Subcutaneous abdominal adipose tissue (tissue), 5 donors: ENCODE measurements around the gene ODC1.

Experiments used
- H3K27ac ChIP-seq: one replicate; pipeline ENCODE4 v1.7.0; 2013; ENCODE audit warnings: low read depth, mild to moderate bottlenecking, inconsistent platforms, low read length, moderate library complexity
- H3K27me3 ChIP-seq, 5 donors: one replicate each; pipeline ENCODE4 v1.7.0; 2013; ENCODE audit warnings: low read length in 5 of 5, inconsistent platforms in 1 of 5; ENCODE audit not compliant: control insufficient read depth in 5 of 5, insufficient read depth in 4 of 5
- H3K36me3 ChIP-seq, 5 donors: one replicate each; pipeline ENCODE4 v1.7.0; 2013; ENCODE audit warnings: low read length in 5 of 5; ENCODE audit not compliant: control insufficient read depth in 5 of 5, insufficient read depth in 5 of 5
- H3K4me1 ChIP-seq, 5 donors: one replicate each; pipeline ENCODE4 v1.7.0; 2013; ENCODE audit warnings: low read length in 5 of 5, mild to moderate bottlenecking in 3 of 5, moderate library complexity in 1 of 5; ENCODE audit not compliant: control insufficient read depth in 5 of 5, insufficient read depth in 5 of 5
- H3K4me3 ChIP-seq, 5 donors: one replicate each; pipeline ENCODE4 v1.7.0; 2013; ENCODE audit warnings: low read length in 5 of 5, low read depth in 1 of 5
- H3K9ac ChIP-seq, 5 donors: one replicate each; pipeline ENCODE4 v1.7.0; 2013; ENCODE audit warnings: low read length in 5 of 5, mild to moderate bottlenecking in 4 of 5, moderate library complexity in 3 of 5
- H3K9me3 ChIP-seq, 5 donors: one replicate each; pipeline ENCODE4 v1.7.0; 2013; ENCODE audit warnings: low read length in 5 of 5; ENCODE audit not compliant: control insufficient read depth in 5 of 5
- donor health status: healthy.
- donor health status: healthy.
- donor health status: healthy.
- donor health status: healthy.
- donor health status: healthy.

ODC1 gene

DNA sequence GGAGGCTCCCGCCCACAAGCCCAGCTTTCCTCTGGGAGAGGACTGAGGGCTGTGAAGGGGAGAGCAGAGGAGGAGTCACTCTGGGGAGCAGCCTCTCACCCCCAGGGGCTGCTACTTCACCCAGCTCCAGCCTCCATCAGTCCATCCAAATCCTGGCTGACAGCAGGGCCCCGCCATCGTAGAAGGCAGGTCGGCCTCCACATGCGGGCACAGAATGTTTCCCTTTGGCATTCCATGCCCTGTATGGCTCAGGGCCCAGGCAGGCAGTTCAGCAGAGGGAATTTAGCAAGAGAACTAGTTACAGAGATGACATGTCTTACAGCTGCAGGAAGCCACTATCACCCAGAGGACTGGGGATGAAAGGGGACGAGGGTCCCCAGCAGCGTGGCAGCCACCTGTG is 6.4 kb upstream of the ODC1 start:
- Histone ChIP-seq H3K9me3 (no peaks in the 10 kb centered on the region), H3K27ac (no peak overlapping the region), H3K4me1 (peaks cover 0 to 23% (median 21%) of the 10 kb centered on the region in 5 donors), H3K27me3 (no peaks in the 10 kb centered on the region), H3K9ac (no peak overlapping the region), H3K36me3 (no peaks in the 10 kb centered on the region), H3K4me3 (no peak overlapping the region)

DNA sequence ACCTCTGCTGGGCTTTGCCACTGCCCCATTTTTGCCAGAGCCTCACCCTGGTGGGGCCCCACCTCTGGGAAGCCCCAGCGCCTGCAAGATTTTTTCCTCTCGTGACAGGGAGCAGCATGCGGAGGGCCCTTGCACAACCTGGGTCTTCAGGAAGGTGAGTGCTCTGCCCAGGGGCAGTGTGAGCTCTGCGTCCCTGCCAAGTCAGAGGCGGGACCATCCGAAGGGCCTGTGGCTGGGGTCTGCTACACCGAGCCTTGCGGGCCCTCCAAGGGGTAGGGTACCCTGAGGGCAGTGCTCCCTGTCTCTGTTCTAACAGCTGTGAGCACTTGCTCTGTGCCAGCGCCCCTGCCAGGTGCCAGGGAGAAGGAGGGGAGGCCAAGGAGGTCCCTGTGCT is 5.8 kb upstream of the ODC1 start:
- no peak overlapping the region for H3K27ac ChIP-seq
- H3K9ac ChIP-seq = no peak overlapping the region
- H3K4me1 ChIP-seq = peaks cover 0 to 29% (median 27%) of the 10 kb centered on the region in 5 donors

DNA sequence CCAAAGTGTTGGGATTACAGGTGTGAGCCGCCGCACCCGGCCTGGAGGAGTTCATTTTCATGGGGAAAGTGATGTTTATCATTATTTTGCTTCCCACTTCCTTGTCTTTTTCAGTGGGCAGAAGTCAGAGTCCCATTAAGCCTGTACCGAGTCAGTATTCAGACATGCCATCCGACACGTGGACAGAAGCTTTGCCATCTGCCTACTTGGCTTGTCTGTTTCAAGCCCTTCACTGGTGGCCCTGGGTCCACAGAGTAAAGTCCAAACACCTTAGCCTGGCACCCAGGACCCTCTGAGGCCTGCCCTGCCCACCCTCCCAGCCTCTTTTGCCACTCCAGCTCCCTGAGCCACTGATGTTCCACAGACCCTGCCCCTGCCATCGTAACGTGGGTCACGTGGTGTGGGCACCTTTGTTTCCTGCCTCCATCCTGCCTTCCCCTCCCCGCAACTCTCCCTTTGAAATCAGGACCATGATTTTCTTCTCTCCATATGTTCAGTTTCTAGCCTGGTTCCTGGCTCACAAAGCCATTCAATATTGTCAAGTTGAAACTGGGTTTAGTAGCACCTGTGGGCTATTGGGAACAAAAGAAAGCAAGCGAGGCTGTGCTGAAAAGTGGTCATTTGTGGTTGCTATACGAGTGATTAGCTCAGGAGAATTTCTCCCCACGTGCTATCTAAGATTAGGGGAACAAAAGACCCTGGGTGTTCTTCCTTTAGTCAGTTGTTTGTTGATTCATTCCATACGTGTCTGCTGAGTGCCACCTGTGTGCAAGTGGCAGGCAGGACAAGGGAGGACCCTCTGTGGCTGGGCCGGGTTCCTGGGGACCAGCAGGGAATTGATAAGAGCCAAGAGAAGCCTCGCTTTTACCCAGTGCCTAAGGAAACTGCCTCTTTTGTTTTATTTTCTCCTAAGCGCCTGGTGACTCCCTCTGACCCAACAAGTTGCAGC is 5.1 kb upstream of the ODC1 start:
- Histone ChIP-seq H3K4me3 (no peak overlapping the region), H3K27me3 (no peaks in the 10 kb centered on the region), H3K27ac (no peak overlapping the region)

More for the DNA sequence above, 5.8 kb upstream of the ODC1 start:
- no peak overlapping the region for H3K4me3 ChIP-seq
- no peaks in the 10 kb centered on the region for H3K9me3 ChIP-seq
- no peaks in the 10 kb centered on the region for H3K27me3 ChIP-seq
- no peaks in the 10 kb centered on the region for H3K36me3 ChIP-seq

DNA sequence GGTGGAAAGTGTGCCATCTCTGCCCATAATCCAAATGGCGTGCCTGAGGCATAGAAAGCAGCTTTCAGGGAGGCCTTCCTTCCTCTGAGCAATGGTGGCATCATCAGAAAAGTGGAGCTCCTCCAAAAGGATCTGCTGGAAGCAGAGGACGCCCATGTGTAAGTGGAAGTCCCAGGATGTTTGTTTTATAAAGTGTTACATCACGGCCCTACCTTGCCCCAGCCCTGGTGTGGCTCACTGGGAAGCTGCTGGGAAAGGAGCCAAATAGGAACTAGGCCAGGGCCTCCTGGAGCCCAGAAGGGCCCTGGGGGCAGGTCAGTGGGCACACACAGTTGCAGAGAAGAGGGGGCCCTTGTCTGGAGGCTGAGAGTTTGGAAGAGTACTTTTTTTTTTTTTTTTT is 4.2 kb upstream of the ODC1 start:
- Histone ChIP-seq H3K4me1 (peaks cover 0 to 33% (median 28%) of the 10 kb centered on the region in 5 donors), H3K4me3 (no peak overlapping the region), H3K9ac (no peak overlapping the region), H3K9me3 (no peaks in the 10 kb centered on the region), H3K36me3 (no peaks in the 10 kb centered on the region), H3K27ac (no peak overlapping the region), H3K27me3 (no peaks in the 10 kb centered on the region)

More for the DNA sequence above, 5.1 kb upstream of the ODC1 start:
- Histone ChIP-seq H3K36me3 (no peaks in the 10 kb centered on the region), H3K9ac (no peak overlapping the region), H3K9me3 (no peaks in the 10 kb centered on the region), H3K4me1 (peaks cover 0 to 32% (median 30%) of the 10 kb centered on the region in 5 donors)

DNA sequence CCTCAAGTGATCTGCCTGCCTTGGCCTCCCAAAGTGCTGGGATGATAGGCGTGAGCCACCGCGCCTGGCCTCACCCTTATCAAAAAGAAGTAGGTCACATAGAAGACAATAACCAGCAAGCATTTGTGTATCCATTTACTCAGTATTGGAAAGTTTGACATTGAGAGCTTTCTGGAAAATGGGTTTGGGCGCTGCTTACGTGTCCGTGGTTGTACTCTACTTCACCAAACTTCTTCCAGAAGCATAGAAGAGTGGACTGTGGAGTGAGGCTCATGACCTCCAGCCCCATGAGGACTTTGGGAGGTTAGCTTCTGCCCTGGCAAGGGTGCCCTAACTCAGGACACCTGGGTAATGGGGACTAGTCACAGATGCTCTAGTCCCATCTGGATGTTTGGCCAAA is 3.7 kb upstream of the ODC1 start:
- Histone ChIP-seq H3K27ac (no peak overlapping the region), H3K27me3 (no peaks in the 10 kb centered on the region), H3K9ac (no peak overlapping the region), H3K4me1 (peaks cover 0 to 38% (median 30%) of the 10 kb centered on the region in 5 donors), H3K4me3 (no peak overlapping the region), H3K36me3 (no peaks in the 10 kb centered on the region), H3K9me3 (no peaks in the 10 kb centered on the region)

DNA sequence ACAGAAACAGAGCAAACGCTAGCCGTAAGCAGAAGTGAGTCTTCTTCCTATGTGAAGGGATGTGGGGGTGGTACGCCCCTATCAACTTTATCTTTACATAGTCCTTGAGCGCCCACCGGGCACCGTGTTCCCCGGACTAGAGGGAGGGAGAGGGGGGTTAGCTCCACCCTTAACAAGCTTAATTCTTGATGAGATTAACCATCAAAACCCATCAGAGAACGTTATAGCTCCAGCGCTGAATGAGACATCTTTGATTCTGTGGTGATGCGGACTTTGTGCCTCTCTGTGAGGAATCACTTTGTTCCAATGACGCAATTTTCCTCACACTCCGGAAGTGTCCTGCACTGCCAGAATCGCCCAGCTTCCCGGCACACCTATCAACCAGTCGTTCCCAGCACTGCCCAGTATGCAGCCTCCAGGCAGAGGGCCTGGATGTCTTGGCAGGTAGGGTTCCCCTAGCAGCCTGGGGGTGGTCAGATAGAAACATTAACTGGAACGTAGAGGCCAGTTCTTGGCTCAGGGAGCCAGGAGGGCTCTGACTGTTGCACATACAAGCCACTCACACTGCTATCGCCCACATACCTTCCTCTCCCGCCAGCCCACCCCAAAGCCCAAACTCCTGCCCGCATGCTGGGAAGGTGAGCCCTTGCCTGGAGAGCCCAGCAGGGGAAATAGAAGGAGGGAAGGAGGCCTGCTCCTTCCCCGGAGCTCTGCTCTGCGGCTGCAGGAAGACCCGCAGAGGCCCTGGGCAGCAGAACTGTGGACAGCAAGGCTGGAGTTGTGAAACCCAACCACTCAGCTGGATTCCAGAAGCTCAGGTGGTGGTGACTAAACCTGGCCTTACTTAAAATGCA is 1.9 kb upstream of the ODC1 start:
- Histone ChIP-seq H3K4me1 (peaks cover 0 to 37% (median 30%) of the 10 kb centered on the region in 5 donors), H3K36me3 (no peaks in the 10 kb centered on the region), H3K27ac (no peak overlapping the region), H3K9ac (no peak overlapping the region), H3K9me3 (no peaks in the 10 kb centered on the region), H3K27me3 (no peaks in the 10 kb centered on the region), H3K4me3 (peak overlapping the region in 1 of 5 donors; percentile 13)

DNA sequence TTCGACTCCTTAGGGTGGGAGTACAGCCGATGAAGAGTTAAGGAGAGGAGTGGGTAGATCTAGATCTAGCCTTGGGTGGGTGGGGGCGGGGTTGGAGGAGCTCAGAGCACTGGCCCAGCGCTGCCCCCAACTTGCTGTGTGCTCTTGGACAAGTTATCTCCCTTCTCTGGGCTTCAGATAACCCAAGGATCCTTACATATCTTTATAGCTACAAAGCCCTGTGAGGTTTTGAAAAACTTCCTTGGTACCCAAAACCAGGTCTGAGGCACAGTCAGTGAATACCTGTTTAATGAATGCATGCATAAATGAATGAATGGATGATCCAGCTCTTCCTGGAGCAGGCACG is 1.3 kb upstream of the ODC1 start:
- peaks cover 0 to 32% (median 30%) of the 10 kb centered on the region in 5 donors for H3K4me1 ChIP-seq
- H3K4me3 ChIP-seq = peak overlapping the region in 4 of 5 donors; percentile 70 to 86 (median 72)
- H3K9me3 ChIP-seq = no peaks in the 10 kb centered on the region
- no peak overlapping the region for H3K27ac ChIP-seq
- peaks cover 0 to 4% (median 3%) of the 10 kb centered on the region in 5 donors for H3K36me3 ChIP-seq
- H3K9ac ChIP-seq = peak overlapping the region in 3 of 5 donors; percentile 53 to 89 (median 80)
- no peaks in the 10 kb centered on the region for H3K27me3 ChIP-seq

DNA sequence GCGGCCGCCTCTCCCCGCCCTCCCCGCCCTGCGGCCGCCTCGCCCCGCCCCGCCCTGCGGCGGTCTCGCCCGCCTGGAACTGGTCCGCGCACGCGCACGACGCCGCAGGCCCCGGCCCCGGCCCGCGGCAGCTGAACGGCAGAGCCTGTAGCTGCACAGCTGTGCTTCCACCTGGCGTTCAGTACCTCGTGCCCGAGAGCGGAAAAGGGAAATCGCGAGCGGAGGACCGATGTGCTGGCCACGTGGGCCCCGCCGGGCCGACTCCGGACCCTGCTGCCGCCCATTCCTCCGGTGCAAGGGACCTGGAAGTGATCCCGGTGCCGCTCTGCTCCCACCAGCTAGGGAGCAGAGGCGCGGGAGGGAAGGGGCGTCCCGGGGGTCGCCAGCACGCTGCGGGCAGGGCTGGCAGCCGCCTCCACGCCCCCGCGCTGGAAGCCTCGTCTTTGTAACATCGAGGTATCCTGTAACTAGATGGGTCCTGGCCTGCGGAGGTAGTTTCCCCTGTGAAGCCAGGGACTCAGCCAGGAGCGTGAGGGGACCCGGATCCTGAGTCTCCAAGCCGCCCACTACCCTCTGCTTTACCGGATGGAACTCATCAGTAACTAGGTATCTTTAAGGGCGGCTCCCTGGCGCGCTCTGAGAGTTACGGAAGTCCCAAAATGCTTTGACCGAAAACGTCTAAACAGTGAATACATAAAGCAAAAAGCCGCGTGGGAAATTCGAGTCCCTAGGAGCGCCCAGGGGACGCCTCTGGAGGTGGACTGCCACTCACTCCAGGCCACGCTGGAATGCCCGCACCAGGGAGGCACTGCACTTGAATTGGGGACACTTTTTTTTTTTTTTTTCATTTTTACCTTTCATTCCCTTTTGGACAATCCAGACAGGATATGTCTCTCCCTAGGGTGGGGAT is 704 bp upstream of the ODC1 start:
- H3K4me3 ChIP-seq = peak overlapping the region; percentile 70 to 86 (median 72)
- H3K36me3 ChIP-seq = peaks cover 3 to 10% (median 9%) of the 10 kb centered on the region in 5 donors
- peak overlapping the region in 4 of 5 donors; percentile 53 to 92 (median 84) for H3K9ac ChIP-seq
- peaks cover 0 to 32% (median 27%) of the 10 kb centered on the region in 5 donors for H3K4me1 ChIP-seq
- no peaks in the 10 kb centered on the region for H3K9me3 ChIP-seq
- peak overlapping the region; percentile 60 for H3K27ac ChIP-seq
- H3K27me3 ChIP-seq = no peaks in the 10 kb centered on the region

DNA sequence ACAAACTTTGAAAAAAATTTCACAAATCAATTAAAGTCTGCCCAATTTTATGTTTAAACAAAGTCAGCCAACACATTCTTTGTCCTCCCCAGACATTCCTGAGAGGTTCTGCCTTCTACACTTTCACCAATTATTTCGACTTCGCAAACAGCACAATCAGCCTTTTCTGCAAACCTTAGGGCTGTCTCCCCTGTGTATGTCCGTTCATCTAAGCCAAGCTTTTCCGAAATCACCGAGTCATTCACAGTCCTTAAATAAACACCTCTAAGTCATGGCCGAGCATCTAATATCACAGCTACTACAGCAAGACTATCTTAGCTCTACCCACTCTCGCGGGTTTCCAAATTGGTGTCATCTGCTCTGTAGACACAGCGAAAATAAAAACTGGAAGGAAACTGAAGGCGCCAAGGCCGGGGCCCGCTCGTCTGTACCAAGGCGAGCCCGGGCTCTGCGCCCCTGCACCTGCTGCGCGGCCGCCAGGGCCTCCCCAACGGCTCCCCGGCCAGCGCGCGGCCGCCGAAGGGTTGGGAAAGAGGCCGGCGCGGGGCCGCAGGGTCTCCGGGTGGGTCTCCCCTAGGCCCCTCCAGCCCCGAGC is 730 bp downstream of the ODC1 start:
- H3K9ac ChIP-seq = peak overlapping the region in 3 of 5 donors; percentile 32 to 51 (median 43)
- H3K27ac ChIP-seq = no peak overlapping the region
- H3K9me3 ChIP-seq = no peaks in the 10 kb centered on the region
- no peaks in the 10 kb centered on the region for H3K27me3 ChIP-seq
- H3K4me1 ChIP-seq = peaks cover 0 to 32% (median 27%) of the 10 kb centered on the region in 5 donors
- peaks cover 7 to 25% (median 22%) of the 10 kb centered on the region in 5 donors for H3K36me3 ChIP-seq
- H3K4me3 ChIP-seq = peak overlapping the region; percentile 54 to 67 (median 55)
